IMR-90 (cell line): ENCODE measurements around the gene CETP.
A peak's percentile ranks its signal among the peaks of the same experiment; 100 is the strongest.

ENCODE experiments used
- BHLHE40 ChIP-seq: fragments of 150-350 bp; IDR thresholded peaks from 2 replicates; pipeline ENCODE4 v1.6.1; 2016; ENCODE audit warnings: mild to moderate bottlenecking, low read depth, low read length
- CEBPB ChIP-seq: IDR thresholded peaks from 2 replicates; pipeline ENCODE4 v1.6.1; 2012; ENCODE audit warnings: low read depth, low read length, improper control_type of control experiment
- ELK1 ChIP-seq: fragments of 150-350 bp; IDR thresholded peaks from 2 replicates; pipeline ENCODE4 v1.6.1; 2016; ENCODE audit warnings: low read depth, mild to moderate bottlenecking, low read length, moderate library complexity, borderline replicate concordance
- FOS ChIP-seq: fragments of 150-350 bp; IDR thresholded peaks from 2 replicates; pipeline ENCODE4 v1.6.1; 2016; ENCODE audit warnings: low read depth, low read length
- MAZ ChIP-seq: IDR thresholded peaks from 2 replicates; pipeline ENCODE4 v1.6.1; 2012; ENCODE audit warnings: low read depth, mild to moderate bottlenecking, low read length, improper control_type of control experiment, moderate library complexity, borderline replicate concordance
- MXI1 ChIP-seq: IDR thresholded peaks from 2 replicates; pipeline ENCODE4 v1.6.1; 2012; ENCODE audit warnings: low read depth, mild to moderate bottlenecking, low read length, moderate library complexity, borderline replicate concordance
- POLR2A ChIP-seq: IDR thresholded peaks from 2 replicates; pipeline ENCODE4 v1.6.1; 2012; ENCODE audit warnings: mild to moderate bottlenecking, low read depth, low read length
- RAD21 ChIP-seq: IDR thresholded peaks from 2 replicates; pipeline ENCODE4 v1.6.1; 2012; ENCODE audit warnings: low read length, improper control_type of control experiment
- RCOR1 ChIP-seq: IDR thresholded peaks from 2 replicates; pipeline ENCODE4 v1.6.1; 2012; ENCODE audit warnings: mild to moderate bottlenecking, low read length, improper control_type of control experiment; ENCODE audit not compliant: insufficient replicate concordance
- TF ChIP-seq, protein P1 (sequence below): conservative IDR thresholded peaks from 2 replicates; pipeline ENCODE4 v1.5.1; 2012; ENCODE audit warnings: mild to moderate bottlenecking, low read depth, low read length, improper control_type of control experiment
- TF ChIP-seq, protein P2 (sequence below): fragments of 150-350 bp; IDR thresholded peaks from 2 replicates; pipeline ENCODE4 v1.6.1; 2017; ENCODE audit warnings: mild to moderate bottlenecking, antibody characterized with exemption, low read length, low read depth

- TF ChIP-seq CEBPB: no peak
- TF ChIP-seq, protein P1, sequence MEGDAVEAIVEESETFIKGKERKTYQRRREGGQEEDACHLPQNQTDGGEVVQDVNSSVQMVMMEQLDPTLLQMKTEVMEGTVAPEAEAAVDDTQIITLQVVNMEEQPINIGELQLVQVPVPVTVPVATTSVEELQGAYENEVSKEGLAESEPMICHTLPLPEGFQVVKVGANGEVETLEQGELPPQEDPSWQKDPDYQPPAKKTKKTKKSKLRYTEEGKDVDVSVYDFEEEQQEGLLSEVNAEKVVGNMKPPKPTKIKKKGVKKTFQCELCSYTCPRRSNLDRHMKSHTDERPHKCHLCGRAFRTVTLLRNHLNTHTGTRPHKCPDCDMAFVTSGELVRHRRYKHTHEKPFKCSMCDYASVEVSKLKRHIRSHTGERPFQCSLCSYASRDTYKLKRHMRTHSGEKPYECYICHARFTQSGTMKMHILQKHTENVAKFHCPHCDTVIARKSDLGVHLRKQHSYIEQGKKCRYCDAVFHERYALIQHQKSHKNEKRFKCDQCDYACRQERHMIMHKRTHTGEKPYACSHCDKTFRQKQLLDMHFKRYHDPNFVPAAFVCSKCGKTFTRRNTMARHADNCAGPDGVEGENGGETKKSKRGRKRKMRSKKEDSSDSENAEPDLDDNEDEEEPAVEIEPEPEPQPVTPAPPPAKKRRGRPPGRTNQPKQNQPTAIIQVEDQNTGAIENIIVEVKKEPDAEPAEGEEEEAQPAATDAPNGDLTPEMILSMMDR: no peak
- TF ChIP-seq MXI1: no peak
- TF ChIP-seq POLR2A: no peak
- no peak for TF ChIP-seq BHLHE40
- TF ChIP-seq RCOR1: peak; percentile 81
- TF ChIP-seq MAZ: peak; percentile 45; the same call in 1 of the 2 replicates
- TF ChIP-seq FOS: peak; percentile 76
- TF ChIP-seq, protein P2, sequence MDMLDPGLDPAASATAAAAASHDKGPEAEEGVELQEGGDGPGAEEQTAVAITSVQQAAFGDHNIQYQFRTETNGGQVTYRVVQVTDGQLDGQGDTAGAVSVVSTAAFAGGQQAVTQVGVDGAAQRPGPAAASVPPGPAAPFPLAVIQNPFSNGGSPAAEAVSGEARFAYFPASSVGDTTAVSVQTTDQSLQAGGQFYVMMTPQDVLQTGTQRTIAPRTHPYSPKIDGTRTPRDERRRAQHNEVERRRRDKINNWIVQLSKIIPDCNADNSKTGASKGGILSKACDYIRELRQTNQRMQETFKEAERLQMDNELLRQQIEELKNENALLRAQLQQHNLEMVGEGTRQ: no peak
- TF ChIP-seq ELK1: no peak
- no peak for TF ChIP-seq RAD21
Observed at GRCh38 chr16:57029161-57030160, 67.7 kb downstream of the CETP start.
